Measurements from ENCODE around the gene NACC2.

NACC2 gene

DNA sequence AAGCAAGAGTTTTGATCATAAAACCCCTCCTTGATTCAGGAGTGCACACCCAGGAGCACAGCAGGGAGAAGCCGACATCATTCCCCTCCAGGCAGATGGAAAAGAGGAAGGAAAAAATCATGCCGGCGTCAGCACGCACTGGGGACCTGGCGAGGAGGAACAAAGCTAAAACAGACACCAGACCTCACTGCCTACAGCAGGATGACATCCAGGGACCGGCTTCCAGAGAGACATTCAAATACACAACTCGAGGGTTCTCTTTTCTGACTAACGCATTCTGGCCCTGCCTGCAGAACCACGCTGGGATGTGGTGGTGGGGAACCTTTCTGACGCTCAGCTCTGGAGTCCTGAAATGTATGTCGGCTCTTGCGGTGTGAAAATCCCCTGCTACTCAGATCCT, 136.6 kb downstream of the NACC2 start:
- TF ChIP-seq CTCF (IDR thresholded peaks at IDR 0.05; ENCODE audit: insufficient read depth, low read length, missing control alignments): no peak
- DNase-seq (ENCODE audit: low read depth, low spot score): no peak
- no peak overlapping the region for H3K4me3 ChIP-seq (ENCODE audit: low read depth, low read length)
- ChIA-PET CTCF (interaction anchor here (1.7 to 6.1 kb wide), 3 partner anchors 9 to 164 kb away, joined by 7 to 42 read pairs (median 30); no protein-coding TSS in a partner anchor), POLR2A (no interaction called here)

DNA sequence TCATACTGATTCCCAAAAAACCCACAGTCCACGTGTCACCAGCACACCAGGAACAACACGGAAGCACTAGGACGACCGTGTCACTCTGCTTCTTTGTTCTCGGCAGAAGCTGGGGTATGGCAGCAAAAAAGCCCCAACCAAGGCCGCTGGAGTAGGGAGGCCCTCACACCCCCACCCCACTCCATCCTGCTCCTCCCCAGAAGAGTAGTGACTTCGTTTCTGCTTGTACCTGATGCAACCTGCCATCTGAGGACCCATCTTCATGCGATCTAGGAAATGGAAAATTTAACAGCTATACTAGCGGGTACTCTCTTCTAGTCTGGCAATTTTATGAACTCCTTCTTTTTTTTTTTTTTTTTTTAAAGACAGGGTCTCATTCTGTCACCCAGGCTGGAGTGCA, 137.7 kb downstream of the NACC2 start:
- ChIA-PET CTCF (interaction anchor here (1.3 to 1.7 kb wide), 2 partner anchors 11 to 165 kb away, joined by 4 to 7 read pairs; no protein-coding TSS in a partner anchor), POLR2A (no interaction called here)
- TF ChIP-seq CTCF (IDR thresholded peaks at IDR 0.05; ENCODE audit: insufficient read depth, low read length, missing control alignments): no peak
- H3K4me3 ChIP-seq (ENCODE audit: low read depth, low read length): no peak overlapping the region
- no peak for DNase-seq (ENCODE audit: low read depth, low spot score)

DNA sequence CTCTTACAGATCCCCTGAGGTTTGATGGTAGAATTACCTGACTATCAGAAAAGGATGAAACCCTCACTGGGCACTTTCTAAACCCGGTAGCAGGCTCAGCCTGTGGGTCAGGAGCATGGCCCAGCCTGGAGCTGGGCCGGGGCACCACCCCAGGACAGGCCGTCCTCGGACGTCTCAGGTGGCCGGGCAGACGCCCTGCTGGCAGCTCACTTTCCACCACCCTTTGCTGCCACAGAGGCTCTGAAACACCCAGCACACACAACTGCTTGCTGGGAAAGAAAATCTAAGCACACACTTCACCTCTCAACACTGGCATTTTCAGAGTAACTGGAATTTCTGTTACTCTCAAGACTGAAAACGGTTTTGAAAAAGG, 138.3 kb downstream of the NACC2 start:
- ChIA-PET POLR2A (no interaction called here), CTCF (interaction anchor here (1.3 to 1.7 kb wide), 2 partner anchors 166 to 176 kb away, joined by 4 to 6 read pairs; no protein-coding TSS in a partner anchor)
- no peak for DNase-seq (ENCODE audit: low read depth, low spot score)
- no peak overlapping the region for H3K4me3 ChIP-seq (ENCODE audit: low read depth, low read length)
- no peak for TF ChIP-seq CTCF (IDR thresholded peaks at IDR 0.05; ENCODE audit: insufficient read depth, low read length, missing control alignments)
